GM21515 (cell line): ENCODE measurements around the gene CHST7.

Experiments
- ATAC-seq: cut with Tn5 transposase; IDR thresholded peaks from one replicate; pipeline ENCODE4 v1.9.1; 2021; ENCODE audit not compliant: unreplicated experiment

Gene CHST7

DNA sequence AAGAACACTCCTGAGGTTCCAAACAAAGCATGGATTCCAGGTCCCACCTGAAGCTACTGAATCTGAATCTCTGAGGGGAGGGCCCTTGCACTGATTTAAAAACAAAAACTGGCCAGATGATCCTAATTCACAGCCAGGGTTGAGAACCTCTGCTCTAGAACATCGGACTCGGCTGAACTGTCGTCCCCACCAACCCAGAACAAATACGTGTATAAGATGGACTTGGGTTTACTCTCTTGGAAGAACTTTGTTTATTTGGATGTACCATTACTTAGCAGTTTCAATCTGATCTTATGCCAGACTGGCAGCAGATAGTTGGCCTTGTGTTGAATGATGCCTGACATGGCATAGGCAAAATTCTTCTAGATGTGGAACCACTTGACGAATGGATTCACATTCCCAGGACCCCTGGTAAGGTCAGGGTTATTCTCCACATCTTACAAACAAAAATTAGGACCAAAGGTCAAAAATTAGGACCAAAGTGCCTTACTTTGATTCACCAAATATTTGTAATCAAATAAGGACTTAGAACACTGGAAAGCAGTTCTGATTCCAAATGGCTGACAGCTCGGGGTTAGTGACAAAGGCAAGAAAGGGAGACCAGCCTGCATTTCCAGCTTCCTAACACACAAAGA, 29.0 kb downstream of the CHST7 start:
- no peak for ATAC-seq

DNA sequence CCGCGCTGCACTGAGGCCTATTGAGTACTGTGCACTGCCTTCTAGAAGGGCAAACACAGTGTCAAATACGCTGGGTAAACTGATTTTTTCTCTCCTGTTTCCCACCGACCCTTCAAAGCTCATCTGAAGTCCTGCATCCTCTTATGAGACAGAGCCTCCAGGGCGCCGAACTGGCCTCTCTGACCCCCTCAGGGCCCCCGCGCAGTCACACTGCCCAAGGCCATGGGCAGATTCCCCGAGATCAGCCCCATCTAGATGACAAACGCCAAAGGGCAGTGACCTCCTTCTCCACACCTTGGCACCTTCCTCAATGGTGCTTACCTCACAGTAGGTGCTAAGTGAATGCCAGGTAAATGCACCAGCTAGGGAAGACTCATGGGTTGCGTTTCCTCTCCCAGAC, 34.4 kb downstream of the CHST7 start:
- ATAC-seq, result no peak

- ATAC-seq, result no peak
These were observed 36.6 kb downstream of the CHST7 start for GRCh38 chrX:46610070-46610658.

- no peak for ATAC-seq
These were observed 38.2 kb downstream of the CHST7 start for GRCh38 chrX:46611658-46612362.

- no peak for ATAC-seq
These were observed 44.3 kb downstream of the CHST7 start for GRCh38 chrX:46617906-46618305.

DNA sequence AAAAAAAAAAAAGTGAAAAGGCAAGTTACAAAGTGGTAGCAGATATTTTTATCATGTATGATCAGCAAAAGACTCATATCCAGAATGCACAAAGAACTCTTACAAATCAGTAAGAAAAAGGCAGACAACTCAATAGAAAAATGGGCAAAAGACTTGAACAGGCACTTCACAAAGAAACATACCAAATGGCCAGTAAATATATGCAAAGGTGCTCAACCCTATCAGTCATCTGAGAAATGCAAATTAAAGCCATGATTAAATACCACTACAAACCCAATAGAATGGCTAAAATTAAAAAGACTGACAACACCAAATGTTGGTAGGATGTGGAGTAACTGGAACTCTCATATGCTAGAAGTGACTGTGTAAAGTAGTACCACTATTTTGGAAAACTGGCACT, 45.4 kb downstream of the CHST7 start:
- no peak for ATAC-seq

- no peak for ATAC-seq
These were observed 46.9 kb downstream of the CHST7 start for GRCh38 chrX:46620505-46620904.

DNA sequence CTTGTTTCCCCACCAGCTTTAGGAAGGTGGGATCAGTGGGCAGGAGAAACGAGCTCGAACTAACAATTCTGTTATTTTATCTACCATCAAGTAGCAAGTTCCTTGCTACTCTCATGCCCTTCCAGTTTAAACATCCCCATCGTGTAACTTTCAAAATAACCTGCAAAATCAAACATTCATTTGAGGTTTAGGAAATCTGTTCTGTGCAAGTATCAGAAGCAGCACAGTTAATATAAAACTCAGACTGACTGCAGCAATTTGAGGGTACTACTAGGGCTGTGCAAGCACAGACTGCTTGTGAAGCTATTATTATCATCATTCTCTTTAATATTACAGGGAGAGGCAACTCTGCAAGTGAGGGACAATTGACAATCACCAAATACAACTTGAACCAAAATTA, 48.0 kb downstream of the CHST7 start:
- ATAC-seq, result no peak

- no peak for ATAC-seq
These were observed 50.7 kb downstream of the CHST7 start for GRCh38 chrX:46624090-46624786.

DNA sequence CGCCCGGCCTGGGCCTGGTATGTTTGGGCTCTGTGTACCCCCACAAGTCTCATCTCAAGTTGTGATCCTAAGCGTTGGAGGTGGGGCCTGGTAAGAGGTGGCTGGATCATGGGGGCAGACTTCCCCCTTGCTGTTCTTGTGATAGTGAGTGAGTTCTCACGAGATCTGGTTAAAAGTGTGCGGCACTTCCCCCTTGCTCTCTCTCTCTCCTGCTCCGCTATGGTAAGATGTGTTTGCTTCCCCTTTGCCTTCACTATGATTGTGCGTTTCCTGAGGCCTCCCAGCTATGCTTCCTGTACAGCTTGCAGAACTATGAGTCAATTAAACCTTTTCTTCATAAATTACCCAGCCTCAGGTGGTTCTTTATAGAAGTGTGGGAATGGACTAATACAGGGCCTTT, 53.0 kb downstream of the CHST7 start:
- ATAC-seq, result no peak

DNA sequence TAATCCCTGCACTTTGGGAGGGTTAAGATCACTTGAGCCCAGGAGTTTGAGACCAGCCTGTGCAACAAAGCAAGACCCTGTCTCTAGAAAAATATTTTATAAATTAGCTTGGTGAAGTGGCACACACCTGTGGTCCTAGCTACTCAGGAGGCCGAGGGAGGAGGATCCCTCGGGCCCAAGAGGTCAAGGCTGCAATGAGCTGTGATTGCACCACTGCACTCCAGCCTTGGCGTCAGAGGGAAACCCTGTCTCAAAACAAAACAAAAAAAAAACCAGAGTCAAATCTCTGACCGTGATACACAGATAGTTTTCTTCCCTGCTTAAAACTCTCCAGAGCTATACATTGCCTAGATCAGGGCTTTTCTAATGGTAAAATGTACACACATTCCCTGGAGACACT, 53.5 kb downstream of the CHST7 start:
- ATAC-seq, result no peak

DNA sequence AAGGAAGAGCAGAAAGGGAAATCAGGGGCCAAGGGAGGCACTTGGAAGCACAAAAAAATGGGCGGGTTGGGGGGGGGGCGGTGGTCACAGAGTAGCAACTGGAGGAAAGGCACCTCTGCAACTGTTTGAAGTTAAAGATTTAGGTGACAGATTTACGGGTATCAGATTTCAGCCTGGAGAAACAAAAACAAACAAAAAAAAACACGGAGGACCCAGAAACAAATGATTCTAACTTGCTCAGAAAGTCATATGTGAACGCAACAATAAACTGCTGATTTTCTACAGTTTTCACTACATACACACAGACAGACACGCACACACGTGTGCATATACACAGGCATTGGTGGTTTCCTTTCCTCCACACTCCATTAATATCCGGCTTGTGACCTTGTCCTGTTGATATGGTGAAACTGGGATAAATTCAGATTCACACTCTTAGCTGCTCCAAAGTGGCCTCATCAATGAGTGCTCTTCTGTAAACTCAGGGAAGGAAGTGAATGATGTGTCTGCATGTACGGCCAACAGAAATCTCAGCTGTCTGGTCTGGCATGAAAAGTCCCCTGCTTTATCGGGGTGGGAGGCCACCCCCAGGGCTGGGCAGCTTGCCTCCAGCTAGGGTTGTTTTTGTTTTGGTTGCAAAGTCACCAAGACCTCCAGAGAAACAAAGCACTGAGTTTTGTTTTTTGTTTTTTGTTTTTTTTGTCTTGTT, 54.3 kb downstream of the CHST7 start:
- ATAC-seq, result no peak

DNA sequence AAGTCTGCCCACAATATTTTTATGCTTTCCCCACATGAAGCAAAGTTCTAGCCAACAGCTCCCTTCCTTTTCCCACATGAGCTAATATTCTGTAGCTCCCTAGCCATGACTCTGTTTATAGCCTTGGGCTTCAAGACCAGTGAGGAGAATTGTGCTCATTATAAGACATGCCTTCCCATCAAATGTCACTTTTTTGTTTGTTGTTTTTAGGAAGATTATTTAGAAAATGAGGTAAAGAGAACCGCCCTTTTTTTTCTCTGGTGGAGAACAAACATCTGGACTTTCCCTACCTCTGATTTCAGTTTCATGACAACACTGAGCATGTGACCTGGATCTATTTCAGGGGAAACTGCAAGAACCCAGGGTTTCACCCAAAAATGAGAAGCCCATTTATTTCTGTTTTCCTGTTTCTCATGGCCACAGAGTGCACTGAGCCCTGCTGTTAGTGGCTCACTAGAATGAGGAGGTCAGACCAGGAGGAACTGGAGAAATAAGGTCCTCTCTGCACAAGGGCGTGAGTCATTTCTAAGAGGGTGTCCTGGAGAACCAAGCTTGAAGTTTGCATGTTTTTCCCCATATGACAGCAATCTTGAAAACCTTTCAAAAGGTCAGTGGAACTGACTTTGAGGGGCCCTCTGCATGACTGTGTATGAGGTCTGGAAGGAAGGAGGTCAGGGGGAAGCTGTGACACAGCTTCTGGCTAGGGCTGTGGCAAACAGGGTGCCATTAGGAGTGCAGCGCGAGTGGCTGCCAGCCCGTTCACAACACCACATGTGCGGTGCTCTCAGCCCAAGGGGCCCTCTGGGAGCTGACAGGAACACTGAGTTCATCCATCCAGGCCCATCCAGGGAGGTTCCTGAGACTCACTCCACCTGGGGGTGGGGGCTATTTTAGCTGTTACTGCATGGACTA, 55.2 kb downstream of the CHST7 start:
- ATAC-seq, result peak; percentile 80

DNA sequence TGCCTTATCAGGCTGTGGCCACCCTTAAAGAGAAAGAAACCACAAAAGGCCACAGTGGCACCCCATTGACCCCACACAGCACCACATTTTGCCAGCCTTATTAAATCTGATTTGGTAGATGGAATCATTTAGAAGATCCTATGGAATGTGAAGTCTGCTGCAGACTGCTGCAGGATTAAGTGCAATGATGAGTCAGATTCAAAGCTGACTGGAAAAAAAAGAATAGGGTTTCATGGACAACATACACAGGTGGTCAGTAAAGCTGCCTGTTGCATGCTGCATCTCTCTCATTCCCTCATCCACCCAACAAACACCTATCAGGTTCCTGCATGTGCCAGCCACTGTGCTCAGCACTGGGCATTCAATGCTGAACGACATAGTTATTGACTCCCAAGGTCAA, 56.6 kb downstream of the CHST7 start:
- ATAC-seq, result no peak

- no peak for ATAC-seq
These were observed 61.0 kb downstream of the CHST7 start for GRCh38 chrX:46634577-46634976.

GRCh38 chrX:46635186-46635585, 61.6 kb downstream of the CHST7 start:
- no peak for ATAC-seq

DNA sequence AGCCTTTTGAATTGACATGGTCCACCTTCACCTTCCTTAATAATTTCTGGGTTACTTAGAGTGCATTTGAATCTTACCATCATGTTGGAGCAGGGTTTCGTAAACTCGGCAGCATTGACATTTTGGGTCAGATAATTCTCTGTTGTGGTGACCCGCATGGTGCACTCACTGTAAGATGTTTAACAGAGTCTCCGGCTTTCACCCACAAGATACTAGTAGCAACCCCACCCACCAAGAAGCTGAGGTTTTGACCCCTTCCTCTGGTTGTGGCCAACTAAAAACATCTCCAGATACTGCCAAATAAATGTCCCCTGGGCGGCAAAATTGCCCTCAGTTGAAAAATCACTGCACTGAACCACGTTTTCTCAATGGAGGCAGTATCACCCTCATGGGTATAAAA, 62.7 kb downstream of the CHST7 start:
- ATAC-seq, result no peak

DNA sequence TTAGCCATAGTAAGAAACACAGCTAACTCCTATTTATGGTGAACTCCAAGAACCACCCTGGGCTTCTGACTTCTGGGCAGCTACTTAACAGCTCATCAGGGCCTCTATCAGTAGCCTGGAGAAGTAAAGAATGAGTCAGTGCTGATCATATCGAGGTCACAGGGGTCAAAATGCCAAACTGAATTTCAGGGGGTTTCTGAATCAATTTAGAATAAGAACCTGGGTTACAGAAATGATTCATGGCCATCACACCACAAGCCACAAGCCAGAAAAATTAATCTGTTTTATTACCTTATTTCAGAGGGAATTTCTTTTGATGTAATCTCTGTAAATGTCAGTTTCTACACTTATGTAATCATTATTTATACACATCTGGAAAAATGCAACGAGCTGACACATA, 64.4 kb downstream of the CHST7 start:
- no peak for ATAC-seq

GRCh38 chrX:46642145-46642544, 68.6 kb downstream of the CHST7 start:
- ATAC-seq, result no peak

GRCh38 chrX:46643636-46644035, 70.1 kb downstream of the CHST7 start:
- ATAC-seq, result no peak
